MCF 10A (cell line): ENCODE results near the gene GPAM. TPM values are rescaled to one million over a fixed set of nuclear protein-coding genes. Genes with fewer than 3 reads are reported as not detected.

Experiments used
- BruUV-seq: library from RNA; stranded (reverse); fragments of 400-500 nt; replicated peaks from 2 replicates; lab custom pipeline; 2021; lab: Mats Ljungman, UMichigan
- CTCF ChIA-PET: fragments of 300-600 bp; sonication (Branson Sonifier 250); formaldehyde crosslinking; extraction: SDS; loops from one replicate; lab custom pipeline; 2021; ENCODE audit warnings: antibody characterized with exemption, inconsistent platforms; lab: Yijun Ruan, JAX
- POLR2A ChIA-PET: fragments of 300-600, 350-650 bp; sonication (Branson Sonifier 250); formaldehyde crosslinking; extraction: SDS; loops from one replicate; lab custom pipeline; 2020; ENCODE audit warnings: antibody characterized with exemption, inconsistent platforms; lab: Yijun Ruan, JAX
- DNase-seq: peaks from one replicate; pipeline ENCODE4 v3.0.0-alpha.2; 2018; ENCODE audit not compliant: unreplicated experiment
- H3K27ac Mint-ChIP-seq: one replicate; pipeline ENCODE4 v1.8.0; 2022; ENCODE audit warnings: mild to moderate bottlenecking, low read depth, mixed read lengths; ENCODE audit not compliant: unreplicated experiment
- H3K27me3 Mint-ChIP-seq: one replicate; pipeline ENCODE4 v1.8.0; 2022; ENCODE audit warnings: mixed read lengths; ENCODE audit not compliant: insufficient read depth, unreplicated experiment
- H3K36me3 Mint-ChIP-seq: one replicate; pipeline ENCODE4 v1.8.0; 2022; ENCODE audit warnings: mild to moderate bottlenecking, moderate library complexity, mixed read lengths; ENCODE audit not compliant: insufficient read depth, unreplicated experiment
- H3K4me1 Mint-ChIP-seq: one replicate; pipeline ENCODE4 v1.8.0; 2022; ENCODE audit warnings: mixed read lengths; ENCODE audit not compliant: insufficient read depth, unreplicated experiment
- H3K4me3 Mint-ChIP-seq: one replicate; pipeline ENCODE4 v1.8.0; 2022; ENCODE audit warnings: mild to moderate bottlenecking, moderate library complexity, mixed read lengths; ENCODE audit not compliant: unreplicated experiment
- H3K9me3 Mint-ChIP-seq: one replicate; pipeline ENCODE4 v1.8.0; 2022; ENCODE audit warnings: mixed read lengths; ENCODE audit not compliant: unreplicated experiment
- intact Hi-C: fragments of 100-400 bp; cut with micrococcal nuclease; formaldehyde crosslinking; loops from 2 replicates; pipeline ENCODE4 v1.14.1; 2022
- total RNA-seq: library from RNA; stranded (reverse); gene quantifications from 2 replicates; pipeline ENCODE4 v1.2.3, GENCODE V29; 2022
- TF ChIP-seq, protein P1 (sequence below): fragments of 200-600 bp; IDR thresholded peaks from one replicate; pipeline ENCODE4 v1.8.0; 2022; ENCODE audit warnings: antibody characterized with exemption, mild to moderate bottlenecking; ENCODE audit not compliant: unreplicated experiment

GPAM gene
- total RNA-seq, 1 experiment from 2014 or later = 20.4 TPM

DNA sequence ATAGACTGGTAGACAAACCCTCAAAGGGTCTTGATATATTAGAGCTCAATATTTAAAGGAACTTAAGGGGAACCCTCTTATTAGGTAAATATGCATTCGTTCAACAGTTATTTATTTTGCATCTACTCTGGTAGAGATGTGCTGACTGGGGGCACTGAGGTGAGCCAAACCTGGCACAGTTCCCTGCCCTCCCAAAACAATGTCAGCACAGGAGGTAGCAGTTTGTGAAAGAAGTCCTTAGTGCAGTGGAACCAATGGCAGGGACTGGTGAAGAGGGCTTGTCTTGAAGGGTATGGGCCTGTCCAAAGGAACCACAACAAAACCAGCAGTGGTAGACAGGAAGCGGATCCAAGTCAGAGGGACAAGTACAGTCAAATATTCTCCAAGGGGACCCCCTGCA lies 32.6 kb upstream of the GPAM start:
- no peak overlapping the region for H3K4me3 Mint-ChIP-seq
- no TSS peak for BruUV-seq
- DNase-seq = no peak
- peaks cover 24% of the 10 kb centered on the region for H3K36me3 Mint-ChIP-seq
- no peaks in the 10 kb centered on the region for H3K9me3 Mint-ChIP-seq
- intact Hi-C loops = no loop called here
- ChIA-PET CTCF (interaction anchor here (1.0 kb wide), 1 partner anchor 106 kb away, joined by 3 read pairs; no protein-coding TSS in a partner anchor), POLR2A (no interaction called here)
- H3K27ac Mint-ChIP-seq = no peak overlapping the region
- TF ChIP-seq, protein P1, sequence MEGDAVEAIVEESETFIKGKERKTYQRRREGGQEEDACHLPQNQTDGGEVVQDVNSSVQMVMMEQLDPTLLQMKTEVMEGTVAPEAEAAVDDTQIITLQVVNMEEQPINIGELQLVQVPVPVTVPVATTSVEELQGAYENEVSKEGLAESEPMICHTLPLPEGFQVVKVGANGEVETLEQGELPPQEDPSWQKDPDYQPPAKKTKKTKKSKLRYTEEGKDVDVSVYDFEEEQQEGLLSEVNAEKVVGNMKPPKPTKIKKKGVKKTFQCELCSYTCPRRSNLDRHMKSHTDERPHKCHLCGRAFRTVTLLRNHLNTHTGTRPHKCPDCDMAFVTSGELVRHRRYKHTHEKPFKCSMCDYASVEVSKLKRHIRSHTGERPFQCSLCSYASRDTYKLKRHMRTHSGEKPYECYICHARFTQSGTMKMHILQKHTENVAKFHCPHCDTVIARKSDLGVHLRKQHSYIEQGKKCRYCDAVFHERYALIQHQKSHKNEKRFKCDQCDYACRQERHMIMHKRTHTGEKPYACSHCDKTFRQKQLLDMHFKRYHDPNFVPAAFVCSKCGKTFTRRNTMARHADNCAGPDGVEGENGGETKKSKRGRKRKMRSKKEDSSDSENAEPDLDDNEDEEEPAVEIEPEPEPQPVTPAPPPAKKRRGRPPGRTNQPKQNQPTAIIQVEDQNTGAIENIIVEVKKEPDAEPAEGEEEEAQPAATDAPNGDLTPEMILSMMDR = no peak
- H3K4me1 Mint-ChIP-seq = peaks cover 19% of the 10 kb centered on the region
- no peaks in the 10 kb centered on the region for H3K27me3 Mint-ChIP-seq

DNA sequence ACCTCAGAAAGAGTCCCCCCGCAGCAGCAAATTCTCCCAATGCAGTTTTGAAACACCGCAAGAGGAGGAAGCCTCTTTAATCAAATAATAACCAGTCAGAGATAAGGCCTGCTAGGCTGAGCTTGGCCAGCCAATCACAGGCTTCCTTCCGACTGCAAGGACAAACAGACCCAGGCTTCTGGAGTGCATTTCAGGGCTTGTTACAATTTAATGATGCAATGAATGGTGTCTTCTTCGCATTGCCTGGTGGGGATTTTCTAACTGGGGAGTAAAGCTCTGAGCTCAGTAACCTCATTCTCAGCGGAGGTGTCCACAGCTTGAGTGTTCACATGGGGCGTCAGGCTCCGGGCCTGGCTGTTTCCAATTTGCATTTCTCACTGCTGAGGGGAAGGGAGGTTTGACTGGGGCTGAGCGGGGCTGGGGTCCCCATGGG lies 31.8 kb upstream of the GPAM start:
- TF ChIP-seq, protein P1 = no peak
- H3K4me3 Mint-ChIP-seq = no peak overlapping the region
- CTCF ChIA-PET = interaction anchor here (0.7 to 1.0 kb wide), 2 partner anchors 107 to 926 kb away, joined by 3 read pairs; no protein-coding TSS in a partner anchor
- no peaks in the 10 kb centered on the region for H3K9me3 Mint-ChIP-seq
- no TSS peak for BruUV-seq
- no peaks in the 10 kb centered on the region for H3K27me3 Mint-ChIP-seq
- peaks cover 24% of the 10 kb centered on the region for H3K36me3 Mint-ChIP-seq
- DNase-seq = no peak
- intact Hi-C loops = no loop called here
- POLR2A ChIA-PET = no interaction called here
- no peak overlapping the region for H3K27ac Mint-ChIP-seq
- H3K4me1 Mint-ChIP-seq = peaks cover 11% of the 10 kb centered on the region

DNA sequence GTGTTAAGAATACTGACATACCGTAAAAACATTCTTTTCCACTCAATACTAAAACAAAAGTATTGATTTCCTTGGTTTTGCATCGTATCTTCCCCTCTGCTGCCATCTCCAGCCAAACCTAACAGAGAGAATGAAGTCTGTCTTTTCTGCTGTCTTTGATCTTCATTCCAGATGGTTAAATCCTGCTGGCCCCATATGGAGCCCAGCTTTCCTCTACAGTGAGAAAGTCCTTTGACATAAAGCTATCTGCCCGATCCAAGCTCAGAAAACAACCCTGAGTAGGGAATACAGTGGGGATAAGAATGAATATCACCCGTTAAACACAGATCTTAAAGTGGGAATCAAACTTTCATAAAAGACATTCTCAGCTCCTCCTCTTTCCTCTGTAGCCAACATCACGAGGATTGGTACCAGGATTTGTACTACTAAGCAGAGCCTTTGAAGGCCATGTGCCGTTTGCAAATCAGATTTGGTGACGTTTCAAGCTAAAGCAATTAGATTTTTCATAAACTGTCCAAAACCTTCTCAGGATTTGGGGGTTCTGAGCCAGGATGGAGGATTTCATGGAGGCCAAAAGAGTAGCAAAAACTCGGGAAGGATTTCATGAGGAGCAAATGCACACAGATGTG lies 30.8 kb upstream of the GPAM start:
- POLR2A ChIA-PET = no interaction called here
- Mint-ChIP-seq H3K9me3 (no peaks in the 10 kb centered on the region), H3K36me3 (peaks cover 25% of the 10 kb centered on the region), H3K27me3 (no peaks in the 10 kb centered on the region), H3K27ac (no peak overlapping the region), H3K4me3 (no peak overlapping the region), H3K4me1 (peaks cover 11% of the 10 kb centered on the region)
- no TSS peak for BruUV-seq
- intact Hi-C loops = no loop called here
- TF ChIP-seq, protein P1 = no peak
- CTCF ChIA-PET = interaction anchor here (0.7 kb wide), 1 partner anchor 926 kb away, joined by 3 read pairs; no protein-coding TSS in a partner anchor
- DNase-seq = no peak

DNA sequence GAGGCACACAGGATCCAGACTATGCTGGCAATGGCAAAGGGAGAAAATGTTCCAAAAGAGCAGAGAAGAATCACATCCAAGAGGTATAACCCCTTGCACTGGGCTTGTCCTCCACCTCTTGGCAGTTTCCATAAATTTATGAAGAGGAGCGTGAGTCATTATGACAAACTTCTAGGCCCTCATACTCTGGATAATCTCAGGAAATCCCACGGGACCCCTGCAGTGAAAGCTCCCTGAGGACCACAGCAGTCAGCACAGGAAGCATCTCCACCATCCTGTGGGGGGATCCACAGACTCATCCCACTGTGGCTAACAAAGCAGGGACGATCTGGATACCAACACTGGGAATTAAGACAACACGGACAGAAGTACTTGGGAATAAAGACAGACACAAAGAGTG lies 30.3 kb upstream of the GPAM start:
- no TSS peak for BruUV-seq
- no peak for DNase-seq
- ChIA-PET POLR2A (no interaction called here), CTCF (no interaction called here)
- Mint-ChIP-seq H3K4me1 (peaks cover 11% of the 10 kb centered on the region), H3K27ac (no peak overlapping the region), H3K4me3 (no peak overlapping the region), H3K36me3 (peaks cover 30% of the 10 kb centered on the region), H3K9me3 (no peaks in the 10 kb centered on the region), H3K27me3 (no peaks in the 10 kb centered on the region)
- intact Hi-C loops = no loop called here
- TF ChIP-seq, protein P1 = no peak
